Neural cell (in vitro differentiated cells): Measurements from ENCODE around the gene ARSB. TPM values are rescaled to one million over a fixed set of nuclear protein-coding genes. Genes with fewer than 3 reads are reported as not detected.

ENCODE experiments used
- H2AFZ ChIP-seq: fragments of 200-600, 300-800 bp; sonication (generic), shearing (Covaris generic); 2 replicates; pipeline ENCODE4 v1.6.0; 2014; ENCODE audit warnings: low read depth, mild to moderate bottlenecking, antibody characterized with exemption, low read length, moderate library complexity
- H3F3A ChIP-seq: fragments of 200-600 bp; shearing (Covaris generic); 2 replicates; pipeline ENCODE4 v1.6.1; 2016; ENCODE audit warnings: mild to moderate bottlenecking, moderate library complexity, mixed read lengths, antibody characterized with exemption, low read length; ENCODE audit not compliant: insufficient read depth, poor library complexity, severe bottlenecking
- H3K27ac ChIP-seq: fragments of 200-600, 300-800 bp; sonication (generic), shearing (Covaris generic); 2 replicates; pipeline ENCODE4 v1.5.1; 2014; ENCODE audit warnings: mild to moderate bottlenecking, low read length, moderate library complexity
- H3K27me3 ChIP-seq: fragments of 300-800, 200-600 bp; sonication (generic), shearing (Covaris generic); 2 replicates; pipeline ENCODE4 v1.6.0; 2014; ENCODE audit warnings: mild to moderate bottlenecking, low read depth, low read length, moderate library complexity; ENCODE audit not compliant: insufficient read depth
- H3K36me3 ChIP-seq: fragments of 300-800, 200-600 bp; sonication (generic), shearing (Covaris generic); 2 replicates; pipeline ENCODE4 v1.5.1; 2014; ENCODE audit warnings: mild to moderate bottlenecking, antibody characterized with exemption, low read length, moderate library complexity; ENCODE audit not compliant: insufficient read depth
- H3K4me2 ChIP-seq: fragments of 300-800, 200-600 bp; sonication (generic), shearing (Covaris generic); 2 replicates; pipeline ENCODE4 v1.6.0; 2014; ENCODE audit warnings: mild to moderate bottlenecking, low read length
- H3K4me3 ChIP-seq: fragments of 300-800, 200-600 bp; sonication (generic), shearing (Covaris generic); 2 replicates; pipeline ENCODE4 v1.5.1; 2014; ENCODE audit warnings: mild to moderate bottlenecking, low read length, moderate library complexity
- H3K79me2 ChIP-seq: fragments of 200-600 bp; shearing (Covaris generic); replicated peaks from 2 replicates; pipeline ENCODE4 v1.6.0; 2014; ENCODE audit warnings: mild to moderate bottlenecking, low read length, moderate library complexity; ENCODE audit not compliant: insufficient read depth
- H3K9ac ChIP-seq: fragments of 300-800, 200-600 bp; sonication (generic), shearing (Covaris generic); 2 replicates; pipeline ENCODE4 v1.6.1; 2016; ENCODE audit warnings: mild to moderate bottlenecking, low read length, mixed read lengths
- H3K9me2 ChIP-seq: fragments of 200-600 bp; shearing (Covaris generic); 2 replicates; pipeline ENCODE4 v1.6.1; 2016; ENCODE audit warnings: mild to moderate bottlenecking, low read length, mixed read lengths; ENCODE audit not compliant: insufficient read depth
- H3K9me3 ChIP-seq: fragments of 200-600, 300-800 bp; sonication (generic), shearing (Covaris generic); 2 replicates; pipeline ENCODE4 v1.6.1; 2016; ENCODE audit warnings: mild to moderate bottlenecking, mixed run types, low read length, moderate library complexity, mixed read lengths
- H4K20me1 ChIP-seq: fragments of 200-600 bp; shearing (Covaris generic); 2 replicates; pipeline ENCODE4 v1.6.1; 2016; ENCODE audit warnings: mild to moderate bottlenecking, mixed run types; ENCODE audit not compliant: insufficient read depth
- CTCF ChIP-seq: fragments of 450-650 bp; IDR thresholded peaks from 2 replicates; pipeline ENCODE4 v1.5.1; 2014; ENCODE audit warnings: antibody characterized with exemption, mild to moderate bottlenecking, moderate library complexity; ENCODE audit not compliant: poor library complexity, severe bottlenecking
- EP300 ChIP-seq: fragments of 450-650 bp; conservative IDR thresholded peaks from 2 replicates; pipeline ENCODE4 v1.6.1; 2014; ENCODE audit warnings: antibody characterized with exemption, mild to moderate bottlenecking, moderate library complexity; ENCODE audit not compliant: poor library complexity, severe bottlenecking
- EZH2 ChIP-seq: fragments of 200-600, 300-800 bp; shearing (Covaris generic), sonication (generic); IDR thresholded peaks from 2 replicates; pipeline ENCODE4 v1.6.1; 2014; ENCODE audit warnings: antibody characterized with exemption, low read length, borderline replicate concordance, mild to moderate bottlenecking; ENCODE audit not compliant: insufficient read depth, poor library complexity, severe bottlenecking
- MXI1 ChIP-seq: fragments of 450-650 bp; conservative IDR thresholded peaks from 2 replicates; pipeline ENCODE4 v1.6.1; 2014; ENCODE audit warnings: antibody characterized with exemption, mild to moderate bottlenecking; ENCODE audit not compliant: poor library complexity, severe bottlenecking
- POLR2AphosphoS5 ChIP-seq: IDR thresholded peaks from 2 replicates; pipeline ENCODE4 v1.6.1; 2012
- RAD21 ChIP-seq: fragments of 450-650 bp; conservative IDR thresholded peaks from 2 replicates; pipeline ENCODE4 v1.6.1; 2014; ENCODE audit warnings: antibody characterized with exemption, mild to moderate bottlenecking, moderate library complexity
- REST ChIP-seq: IDR thresholded peaks from 2 replicates; pipeline ENCODE4 v1.6.1; 2012; ENCODE audit warnings: borderline replicate concordance
- SMC3 ChIP-seq: fragments of 450-650 bp; conservative IDR thresholded peaks from 2 replicates; pipeline ENCODE4 v1.6.1; 2014; ENCODE audit warnings: antibody characterized with exemption, mild to moderate bottlenecking, moderate library complexity; ENCODE audit not compliant: poor library complexity
- TAF1 ChIP-seq: IDR thresholded peaks from 2 replicates; pipeline ENCODE4 v1.6.1; 2012; ENCODE audit warnings: low read depth
- polyA plus RNA-seq: library from polyadenylated mRNA; depleted of rRNA; stranded (reverse); fragments of >200 nt; gene quantifications from 2 replicates; pipeline ENCODE4 v1.2.3, GENCODE V29; 2014

Gene ARSB
- polyA plus RNA-seq, 1 donor from 2014 or later = 8.7 TPM

- H3K79me2 ChIP-seq = no peaks in the 10 kb centered on the region
- no peaks in the 10 kb centered on the region for H3F3A ChIP-seq
- H3K9ac ChIP-seq = no peak overlapping the region
- H3K36me3 ChIP-seq = no peaks in the 10 kb centered on the region
- no peaks in the 10 kb centered on the region for H3K9me2 ChIP-seq
- H3K4me3 ChIP-seq = no peak overlapping the region
- TF ChIP-seq REST (no peak), TAF1 (no peak), EP300 (no peak), SMC3 (no peak), EZH2 (no peak), POLR2AphosphoS5 (no peak), MXI1 (no peak), CTCF (no peak), RAD21 (no peak)
- H3K4me2 ChIP-seq = no peak overlapping the region
- H3K9me3 ChIP-seq = peaks cover 3% of the 10 kb centered on the region
- no peaks in the 10 kb centered on the region for H4K20me1 ChIP-seq
- no peaks in the 10 kb centered on the region for H3K27me3 ChIP-seq
- no peak overlapping the region for H3K27ac ChIP-seq
- H2AFZ ChIP-seq = no peak overlapping the region
Observed at GRCh38 chr5:78843436-78843835, 141.7 kb downstream of the ARSB start.

- TF ChIP-seq SMC3 = no peak
- TF ChIP-seq RAD21 = no peak
- no peak for TF ChIP-seq CTCF
- no peak for TF ChIP-seq MXI1
- TF ChIP-seq REST = no peak
- no peak for TF ChIP-seq POLR2AphosphoS5
- TF ChIP-seq EZH2 = no peak
- TF ChIP-seq TAF1 = no peak
- no peak for TF ChIP-seq EP300
- no peak overlapping the region for H2AFZ ChIP-seq
- H3K27ac ChIP-seq = no peak overlapping the region
- H3K4me2 ChIP-seq = no peak overlapping the region
- no peak overlapping the region for H3K4me3 ChIP-seq
- H3K27me3 ChIP-seq = no peaks in the 10 kb centered on the region
- peaks cover 3% of the 10 kb centered on the region for H3K9me3 ChIP-seq
- H3K79me2 ChIP-seq = no peaks in the 10 kb centered on the region
- H3K9ac ChIP-seq = no peak overlapping the region
- no peaks in the 10 kb centered on the region for H3F3A ChIP-seq
- no peaks in the 10 kb centered on the region for H3K36me3 ChIP-seq
- no peaks in the 10 kb centered on the region for H4K20me1 ChIP-seq
- H3K9me2 ChIP-seq = no peaks in the 10 kb centered on the region
Observed at GRCh38 chr5:78841767-78842166, 143.3 kb downstream of the ARSB start.
